Stimulated activated CD4-positive, alpha-beta T cell treated with anti-CD3 and anti-CD28 coated beads, Interleukin-1b, Interleukin-23, amount 100 ng/mL, for 4 hours (primary cell): ENCODE results near the gene BOD1L1.
"Not testable (repeated sequence)": the region's sequence is repeated elsewhere in the genome, so short reads cannot be mapped to it uniquely, and the experiment has no call there.

Experiments used
- DNase-seq, 2 donors: peaks; one replicate each; pipeline ENCODE4 v3.0.0-alpha.2; 2020; ENCODE audit warnings: low read depth in 2 of 2

The BOD1L1 gene

GRCh38 chr4:13618212-13618806 lies 9.2 kb downstream of the BOD1L1 start:
- DNase-seq, result no peak

DNA sequence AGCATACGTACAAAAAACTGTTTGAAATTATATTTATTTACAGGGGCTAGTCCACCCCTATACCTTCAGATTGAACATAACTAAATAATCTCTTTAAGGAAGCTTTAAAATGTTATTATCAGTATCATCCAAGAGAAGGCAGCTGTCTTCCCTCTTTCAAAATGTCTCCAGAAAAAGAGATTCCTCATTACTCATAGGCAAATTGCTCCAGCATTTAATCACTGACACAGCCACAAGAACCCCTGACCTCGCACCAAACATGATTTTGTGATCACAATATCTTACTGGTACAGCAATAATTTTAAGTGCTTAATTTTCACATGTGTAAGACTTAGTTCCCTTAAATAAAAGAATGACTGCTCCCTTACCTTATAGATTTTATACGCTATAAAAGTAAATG lies 9.7 kb downstream of the BOD1L1 start:
- no peak for DNase-seq

DNA sequence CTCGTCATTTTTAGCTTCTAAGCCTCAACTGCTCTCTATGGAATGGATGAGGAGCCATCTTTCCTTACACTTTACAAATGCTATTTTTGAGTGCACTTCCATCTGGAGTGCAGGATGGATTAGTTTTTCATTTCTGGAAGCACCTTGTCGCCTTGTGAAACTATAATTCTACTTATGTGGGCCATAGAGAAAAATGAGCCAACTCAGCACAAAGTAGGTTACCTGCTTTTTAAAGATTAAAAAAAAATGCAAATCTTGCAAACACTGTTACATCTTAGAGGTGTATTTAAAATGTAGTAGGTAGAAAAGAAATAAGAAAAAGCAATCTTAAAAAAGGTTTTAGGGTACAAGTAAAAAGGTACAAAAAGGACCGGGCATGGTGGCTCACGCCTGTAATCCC lies 10.9 kb downstream of the BOD1L1 start:
- DNase-seq, result no peak

- no peak for DNase-seq
Observed at GRCh38 chr4:13615161-13615560, 12.4 kb downstream of the BOD1L1 start.

- no peak for DNase-seq
Observed at GRCh38 chr4:13612569-13612968, 15.0 kb downstream of the BOD1L1 start.

DNA sequence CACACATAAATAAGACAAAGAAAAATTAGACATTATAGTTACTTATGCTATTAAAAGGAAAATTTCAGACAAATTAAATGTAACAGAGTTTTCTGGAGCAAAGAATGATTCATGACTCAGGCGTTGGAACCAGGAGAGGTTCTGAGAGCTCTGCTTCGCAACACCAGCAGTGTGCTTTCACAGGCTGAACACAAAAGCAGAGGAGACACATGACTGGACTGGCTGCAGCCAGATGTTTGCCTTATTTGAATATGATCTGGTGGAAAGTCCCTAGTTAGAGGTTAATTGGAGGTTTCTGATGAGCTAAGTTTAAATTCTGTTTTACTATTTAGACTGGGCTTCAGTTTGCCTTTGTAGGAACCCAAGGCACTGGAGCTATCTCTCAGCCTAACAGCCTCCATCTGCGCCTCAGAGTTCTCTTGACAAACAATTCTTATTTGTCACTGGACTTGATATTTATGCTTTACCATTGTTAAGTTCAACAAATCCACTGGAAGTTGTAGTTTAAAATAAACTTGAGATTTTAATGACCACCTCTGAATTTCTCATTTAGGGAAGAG lies 16.2 kb downstream of the BOD1L1 start:
- DNase-seq, result no peak

GRCh38 chr4:13605330-13605729 lies 22.2 kb downstream of the BOD1L1 start:
- DNase-seq, result no peak

GRCh38 chr4:13601848-13602247 lies 25.7 kb downstream of the BOD1L1 start:
- no peak for DNase-seq

GRCh38 chr4:13601048-13601447 lies 26.5 kb downstream of the BOD1L1 start:
- no peak for DNase-seq

DNA sequence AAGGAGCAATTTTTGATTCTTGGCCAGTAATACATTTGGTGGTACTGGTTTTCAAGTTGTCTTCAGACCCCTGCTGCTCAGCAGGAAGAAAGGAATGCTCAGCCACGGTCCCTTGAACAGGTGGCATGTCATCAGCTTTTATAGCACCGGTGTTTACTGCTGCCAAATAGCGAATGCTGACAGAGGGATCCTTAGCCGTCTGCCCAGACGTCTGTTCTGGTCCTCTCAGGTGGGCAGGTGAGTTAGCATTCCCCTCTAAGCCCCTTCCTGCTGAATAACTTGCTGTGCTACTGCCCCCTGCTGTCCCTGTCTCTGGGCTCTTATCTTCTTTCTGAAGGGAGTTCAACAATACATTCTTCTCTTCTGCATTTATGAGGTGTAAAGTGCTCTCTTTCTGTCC lies 28.4 kb downstream of the BOD1L1 start:
- DNase-seq, result no peak

DNA sequence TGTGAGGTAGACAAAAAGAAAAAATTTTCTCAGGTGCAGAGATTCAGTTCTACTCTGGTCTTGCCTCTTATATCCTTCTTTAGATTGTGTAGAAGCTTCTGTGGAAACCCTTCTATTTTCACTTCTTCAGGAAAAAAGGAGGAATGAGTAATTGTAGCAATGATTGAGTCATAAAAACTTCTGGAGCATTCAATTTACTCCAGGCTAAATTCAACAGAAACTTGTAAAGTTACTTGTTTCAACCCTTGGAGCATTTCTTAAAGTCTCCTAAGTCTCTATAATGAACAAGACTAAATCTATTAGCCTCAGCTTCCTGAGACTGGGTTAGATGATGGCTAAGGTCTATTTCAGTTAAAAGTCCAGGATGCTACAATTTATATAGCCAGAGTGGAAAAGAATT lies 29.9 kb downstream of the BOD1L1 start:
- no peak for DNase-seq

GRCh38 chr4:13597141-13597540 lies 30.4 kb downstream of the BOD1L1 start:
- DNase-seq, result no peak

DNA sequence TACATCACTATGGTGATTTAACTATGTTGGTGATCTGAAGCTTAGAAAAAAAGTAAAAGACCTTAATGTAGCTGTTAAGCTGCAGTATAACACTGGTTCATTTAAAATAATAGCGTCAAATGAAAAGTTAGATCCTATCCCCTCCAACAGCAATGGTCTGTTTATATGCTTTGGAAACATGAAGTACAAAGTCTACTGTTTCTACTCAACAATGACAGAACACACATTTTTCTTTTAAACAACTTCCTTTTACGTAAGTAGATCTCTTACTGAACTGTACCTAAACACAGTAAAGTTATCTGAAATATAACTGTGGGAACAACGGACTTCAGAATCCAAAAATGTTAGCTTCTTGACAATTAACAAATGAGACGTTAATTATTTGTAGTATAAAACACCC lies 35.3 kb downstream of the BOD1L1 start:
- no peak for DNase-seq

DNA sequence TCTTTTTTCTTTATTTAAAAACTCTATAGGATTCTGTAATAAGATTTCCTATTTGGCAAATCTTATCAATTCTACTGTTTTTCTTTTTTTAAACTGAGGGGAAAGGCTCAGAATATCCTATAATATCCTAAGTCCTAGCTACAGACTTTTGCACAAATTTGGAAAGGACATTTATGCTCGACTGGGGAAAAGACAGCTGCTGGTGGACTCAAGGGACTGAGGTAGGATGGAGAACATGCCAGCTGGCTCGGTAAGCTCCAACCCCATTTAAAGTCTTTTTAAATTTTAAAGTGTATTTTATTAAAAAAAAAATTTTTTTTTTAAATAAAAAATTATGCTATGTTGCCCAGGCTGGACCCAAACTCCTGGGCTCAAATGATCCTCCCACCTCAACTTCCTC lies 36.8 kb downstream of the BOD1L1 start:
- no peak for DNase-seq

DNA sequence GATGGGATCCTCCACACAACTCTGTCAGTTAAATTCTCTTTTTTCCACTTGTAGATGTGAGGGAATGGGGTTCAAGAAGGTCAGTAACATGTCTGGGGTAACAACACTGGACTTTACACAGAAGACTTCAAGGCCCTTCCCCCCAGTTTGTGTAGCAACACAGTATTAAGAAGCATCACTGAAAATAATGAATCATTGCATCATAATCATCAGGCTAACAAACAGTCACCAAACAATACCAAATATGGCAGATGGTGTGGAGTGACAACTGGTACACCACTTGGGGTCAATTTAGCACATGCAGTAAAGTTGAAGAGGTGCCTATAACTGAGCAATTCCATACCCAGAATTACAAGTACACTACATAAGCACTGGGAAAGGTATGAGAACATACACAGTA lies 38.6 kb downstream of the BOD1L1 start:
- no peak for DNase-seq

- DNase-seq, result no peak
Observed at GRCh38 chr4:13584481-13584880, 43.0 kb downstream of the BOD1L1 start.

DNA sequence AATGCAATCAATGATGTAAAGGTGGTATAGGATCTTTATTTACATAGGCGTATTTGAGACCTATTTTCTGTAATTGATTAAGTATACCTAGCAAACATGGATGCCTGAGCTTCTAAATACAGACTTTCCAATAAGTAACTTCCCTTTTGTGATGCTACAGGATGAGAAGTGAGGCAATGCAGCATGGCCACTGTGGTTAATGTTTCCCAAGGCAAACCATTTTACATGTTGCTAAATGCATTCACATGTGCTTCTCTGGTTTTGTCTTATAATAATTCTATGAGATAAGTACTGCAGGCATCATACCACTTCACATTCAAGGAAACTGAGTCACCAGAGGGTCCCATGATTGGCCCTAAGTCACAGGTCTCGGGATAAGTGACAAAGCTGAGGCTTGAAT lies 47.5 kb downstream of the BOD1L1 start:
- DNase-seq, result no peak

DNA sequence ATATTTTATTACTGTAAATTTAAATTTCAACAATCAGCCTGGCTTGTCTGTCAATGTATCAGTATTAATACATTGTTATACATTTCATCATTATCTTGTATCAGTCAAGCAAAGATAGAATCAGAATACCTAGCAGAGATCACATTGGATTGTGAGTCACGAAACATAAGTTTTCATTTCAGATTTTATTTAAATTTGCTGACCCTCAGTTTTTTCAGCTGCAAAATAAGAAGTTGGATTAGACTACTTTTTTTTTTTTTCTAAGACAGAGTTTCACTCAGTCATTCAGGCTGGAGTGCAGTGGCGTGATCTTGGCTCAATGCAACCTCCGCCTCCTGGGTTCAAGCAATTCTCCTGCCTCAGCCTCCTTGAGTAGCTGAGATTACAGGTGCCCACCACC lies 49.9 kb downstream of the BOD1L1 start:
- no peak for DNase-seq

GRCh38 chr4:13570916-13571315 lies 56.6 kb downstream of the BOD1L1 start:
- no peak for DNase-seq

GRCh38 chr4:13567125-13567524 lies 60.4 kb downstream of the BOD1L1 start:
- DNase-seq, result no peak

GRCh38 chr4:13562876-13563275 lies 64.6 kb downstream of the BOD1L1 start:
- no peak for DNase-seq

- DNase-seq, result no peak
Observed at GRCh38 chr4:13561673-13562072, 65.9 kb downstream of the BOD1L1 start.

DNA sequence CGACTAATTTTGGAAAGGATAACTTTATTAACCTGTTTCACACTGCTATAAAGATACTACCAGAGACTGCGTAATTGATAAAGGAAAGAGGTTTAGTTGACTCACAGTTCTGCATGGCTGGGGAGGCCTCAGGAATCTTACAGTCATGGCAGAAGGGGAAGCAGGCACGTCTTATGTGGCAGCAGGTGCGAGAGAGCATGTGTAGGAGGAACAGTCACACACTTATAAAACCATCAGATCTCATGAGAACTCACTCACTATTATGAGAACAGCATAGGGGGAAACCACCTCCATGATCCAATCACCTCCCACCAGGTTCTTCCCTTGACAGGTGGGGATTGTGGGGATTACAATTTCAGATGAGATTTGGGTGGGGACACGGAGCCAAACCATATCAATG lies 67.4 kb downstream of the BOD1L1 start:
- not testable (repeated sequence) for DNase-seq

DNA sequence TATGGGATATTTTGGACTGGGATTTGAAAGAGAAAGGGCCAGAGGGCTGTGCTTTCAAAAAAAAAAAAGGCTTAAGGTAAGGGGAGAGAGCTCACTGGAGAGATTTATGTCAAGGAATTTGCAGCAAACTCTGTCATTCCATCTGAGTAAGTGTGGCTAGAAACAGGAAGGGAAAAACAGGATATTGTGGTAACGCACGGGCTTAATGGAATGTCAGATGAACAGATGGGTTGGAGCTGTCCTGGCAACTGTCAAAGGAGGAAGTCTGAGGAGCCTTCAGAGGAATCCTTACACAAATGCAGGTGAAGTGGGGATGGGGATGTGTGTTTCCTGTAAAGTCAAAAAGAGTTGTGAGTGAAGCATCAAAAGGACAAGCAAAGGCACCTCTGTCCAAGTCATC lies 68.1 kb downstream of the BOD1L1 start:
- DNase-seq, result no peak
